Activated CD8-positive, alpha-beta memory T cell treated with anti-CD3 and anti-CD28 coated beads, Interleukin-2, amount 50 U/mL, for 48 hours (primary cell): ENCODE data around the gene CDK16.

Experiments
- DNase-seq: peaks from one replicate; pipeline ENCODE4 v3.0.0-alpha.2; 2020

The CDK16 gene

GRCh38 chrX:47186096-47186740 lies 32.3 kb upstream of the CDK16 start:
- no peak for DNase-seq

DNA sequence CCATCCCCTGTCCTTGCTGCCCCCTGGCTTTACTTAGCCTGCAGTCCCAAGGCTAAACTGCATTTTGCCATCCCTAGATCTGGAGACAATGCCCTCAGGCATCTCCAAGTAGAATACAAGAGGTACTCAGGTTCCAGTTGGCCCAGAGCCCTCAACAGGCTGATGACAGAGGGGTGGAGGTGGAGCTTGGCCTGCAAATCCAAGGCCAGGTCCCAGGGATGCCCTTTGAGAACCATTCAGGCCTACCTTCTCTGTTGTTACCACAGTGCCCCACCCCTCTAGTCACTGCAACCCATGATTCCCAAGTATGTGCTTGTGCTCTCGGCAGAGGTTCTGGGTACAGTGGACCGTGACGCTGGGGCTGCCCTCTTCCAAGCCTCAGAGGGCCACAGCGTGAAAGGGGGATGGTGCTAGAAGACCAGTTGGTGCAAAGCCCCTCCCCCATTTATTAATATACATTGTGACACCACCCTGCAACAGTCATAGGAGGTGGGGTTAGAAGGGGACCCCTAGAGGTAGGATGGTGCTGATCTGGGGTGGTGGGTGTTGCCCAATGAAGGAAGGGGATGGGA lies 31.3 kb upstream of the CDK16 start:
- DNase-seq = no peak

GRCh38 chrX:47189906-47190305 lies 28.6 kb upstream of the CDK16 start:
- DNase-seq = no peak

- peak; percentile 83 for DNase-seq
Observed at GRCh38 chrX:47190445-47191269, 27.8 kb upstream of the CDK16 start.

- peak; percentile 69 for DNase-seq
Observed at GRCh38 chrX:47191331-47191730, 27.1 kb upstream of the CDK16 start.

GRCh38 chrX:47191806-47192401 lies 26.6 kb upstream of the CDK16 start:
- DNase-seq = no peak

GRCh38 chrX:47193475-47194193 lies 24.8 kb upstream of the CDK16 start, which contains the start of gene UBA1:
UBA1 (plus strand) TSS chrX:47193829; CDS start chrX:47198803, 4,974 bp downstream.
- DNase-seq = peak; percentile 90

- DNase-seq = no peak
Observed at GRCh38 chrX:47194194-47194787, 24.2 kb upstream of the CDK16 start.

DNA sequence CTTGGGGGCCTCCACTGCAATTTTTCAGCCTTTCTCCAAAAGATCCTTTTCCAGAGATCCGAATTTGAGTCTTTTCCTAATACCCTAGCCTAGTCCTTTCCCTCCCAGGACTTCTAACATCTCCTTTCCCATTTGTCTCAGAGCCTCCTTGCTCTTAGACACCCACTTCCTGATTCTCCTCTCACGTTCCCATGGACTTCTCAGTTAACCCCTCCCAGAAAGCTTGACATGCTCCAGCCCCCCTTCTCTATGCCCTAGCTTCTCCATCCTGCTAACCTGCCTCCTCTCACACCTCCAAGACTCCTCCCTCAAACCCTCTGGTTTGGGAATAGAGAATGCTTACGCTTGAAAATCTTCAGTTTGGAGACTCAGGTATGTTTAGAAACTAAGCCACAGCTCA lies 22.4 kb upstream of the CDK16 start:
- DNase-seq = no peak

- no peak for DNase-seq
Observed at GRCh38 chrX:47197526-47197925, 21.0 kb upstream of the CDK16 start.

DNA sequence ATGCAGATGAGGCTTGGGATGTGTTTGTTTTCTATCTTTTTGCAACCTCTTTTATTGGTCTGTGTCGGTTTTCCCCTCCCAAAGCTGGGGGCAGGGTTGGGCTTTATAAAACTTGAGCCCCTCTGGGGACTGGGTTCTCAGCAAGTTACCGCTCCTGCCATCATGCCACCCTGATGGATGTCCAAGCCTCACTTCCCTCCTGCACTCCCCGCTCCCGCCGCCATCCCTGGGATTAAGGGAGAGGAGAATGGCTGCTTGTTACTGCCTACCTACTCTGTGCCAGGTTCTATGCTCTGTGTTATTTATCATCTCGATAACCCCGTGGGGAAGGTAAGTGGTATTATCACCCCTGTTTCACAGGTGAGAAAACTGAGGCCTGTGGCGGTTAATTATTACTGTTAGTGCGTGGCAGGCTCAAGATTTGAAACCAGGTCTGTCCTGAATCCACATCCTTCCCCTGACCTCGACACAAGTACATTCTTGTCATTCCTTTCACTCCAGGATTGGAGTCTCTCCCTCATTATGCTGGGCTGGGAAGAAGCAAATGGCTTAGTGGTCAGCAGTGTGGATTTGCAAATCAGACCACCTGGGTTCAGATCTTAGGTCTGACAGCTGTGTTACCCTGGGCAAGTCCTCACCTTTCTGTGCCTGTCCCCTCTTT lies 20.3 kb upstream of the CDK16 start:
- DNase-seq = no peak

GRCh38 chrX:47198687-47199080 lies 19.8 kb upstream of the CDK16 start:
- DNase-seq = no peak

GRCh38 chrX:47199286-47199685 lies 19.2 kb upstream of the CDK16 start:
- DNase-seq = no peak

DNA sequence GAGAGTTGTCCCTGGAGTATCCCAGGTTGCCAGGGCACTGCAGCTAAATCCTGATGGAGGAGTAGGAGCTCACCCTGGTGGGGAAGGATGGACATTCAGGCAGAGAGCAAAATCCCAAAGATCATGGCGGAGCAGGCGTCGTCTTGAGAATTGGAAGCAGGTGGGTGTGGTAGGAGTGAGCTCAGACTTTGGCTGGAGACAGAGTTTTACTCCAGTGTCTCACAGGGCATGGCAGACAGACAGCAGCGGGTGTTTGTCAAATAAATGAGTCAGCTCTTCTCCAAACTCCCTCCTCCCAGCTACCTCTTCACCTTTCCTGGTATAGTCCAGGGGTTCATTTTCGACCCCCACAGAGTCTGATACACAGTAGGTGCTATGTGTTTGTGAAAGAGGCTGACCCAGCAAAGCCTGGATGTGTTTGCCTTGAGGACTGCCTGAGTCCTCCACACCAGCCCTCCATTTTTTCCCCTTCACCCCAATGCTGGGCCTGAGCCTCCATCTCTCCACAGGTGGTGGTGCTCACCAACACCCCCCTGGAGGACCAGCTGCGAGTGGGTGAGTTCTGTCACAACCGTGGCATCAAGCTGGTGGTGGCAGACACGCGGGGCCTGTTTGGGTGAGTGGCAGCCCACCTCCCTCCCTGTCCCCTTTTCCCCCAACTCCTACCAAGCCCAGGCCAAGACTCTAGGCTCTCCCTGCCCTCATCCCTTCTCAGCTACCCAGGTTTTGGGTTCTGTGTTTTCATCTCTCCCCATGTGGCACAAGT lies 17.9 kb upstream of the CDK16 start:
- DNase-seq = no peak

DNA sequence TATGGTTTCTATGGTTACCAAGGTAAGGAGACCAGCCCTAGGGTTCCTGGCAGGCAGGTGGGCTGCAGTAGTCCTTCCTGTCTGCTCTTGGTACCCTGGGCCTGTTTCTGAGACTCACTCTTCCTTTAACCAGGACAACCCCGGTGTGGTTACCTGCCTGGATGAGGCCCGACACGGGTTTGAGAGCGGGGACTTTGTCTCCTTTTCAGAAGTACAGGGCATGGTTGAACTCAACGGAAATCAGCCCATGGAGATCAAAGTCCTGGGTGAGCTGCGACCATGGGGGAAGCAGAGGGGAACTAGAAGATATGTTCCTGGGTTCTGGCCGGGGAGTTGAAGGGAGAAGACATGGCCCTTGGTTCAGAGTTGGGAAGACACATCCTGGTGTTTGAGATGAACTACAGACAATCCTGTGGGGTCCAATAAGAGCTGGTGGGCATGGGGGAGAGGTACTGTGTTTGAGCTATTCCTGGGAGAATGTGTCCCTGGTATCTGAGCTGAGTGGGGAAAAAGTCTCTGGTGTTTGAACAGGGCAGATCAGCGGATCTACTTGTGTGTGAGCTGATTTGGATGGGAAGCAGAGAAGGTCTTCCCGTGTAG lies 17.0 kb upstream of the CDK16 start:
- DNase-seq = no peak

DNA sequence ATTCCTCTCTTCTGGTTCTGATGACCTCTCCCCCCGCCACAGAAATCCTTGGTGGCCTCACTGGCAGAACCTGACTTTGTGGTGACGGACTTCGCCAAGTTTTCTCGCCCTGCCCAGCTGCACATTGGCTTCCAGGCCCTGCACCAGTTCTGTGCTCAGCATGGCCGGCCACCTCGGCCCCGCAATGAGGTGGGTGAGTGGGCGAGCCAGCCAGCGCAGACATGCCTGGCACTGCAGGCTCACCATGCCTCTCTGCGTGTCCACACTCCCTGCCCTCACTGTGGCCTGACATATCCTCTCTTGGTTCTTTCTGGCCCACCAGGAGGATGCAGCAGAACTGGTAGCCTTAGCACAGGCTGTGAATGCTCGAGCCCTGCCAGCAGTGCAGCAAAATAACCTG lies 16.2 kb upstream of the CDK16 start:
- DNase-seq = no peak

DNA sequence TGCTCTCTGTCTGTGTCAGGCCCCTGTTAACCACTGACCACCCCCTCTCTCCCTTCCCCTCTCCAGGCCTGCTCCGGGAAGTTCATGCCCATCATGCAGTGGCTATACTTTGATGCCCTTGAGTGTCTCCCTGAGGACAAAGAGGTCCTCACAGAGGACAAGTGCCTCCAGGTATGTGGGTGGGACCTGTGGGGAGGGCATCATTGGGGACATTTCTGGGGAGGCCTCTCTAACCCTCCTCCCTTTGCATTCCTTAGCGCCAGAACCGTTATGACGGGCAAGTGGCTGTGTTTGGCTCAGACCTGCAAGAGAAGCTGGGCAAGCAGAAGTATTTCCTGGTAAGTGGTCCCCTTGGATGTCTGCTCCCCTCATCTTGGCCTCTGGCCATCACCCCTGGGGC lies 15.6 kb upstream of the CDK16 start:
- DNase-seq = no peak

- DNase-seq = no peak
Observed at GRCh38 chrX:47204970-47205369, 13.5 kb upstream of the CDK16 start.

DNA sequence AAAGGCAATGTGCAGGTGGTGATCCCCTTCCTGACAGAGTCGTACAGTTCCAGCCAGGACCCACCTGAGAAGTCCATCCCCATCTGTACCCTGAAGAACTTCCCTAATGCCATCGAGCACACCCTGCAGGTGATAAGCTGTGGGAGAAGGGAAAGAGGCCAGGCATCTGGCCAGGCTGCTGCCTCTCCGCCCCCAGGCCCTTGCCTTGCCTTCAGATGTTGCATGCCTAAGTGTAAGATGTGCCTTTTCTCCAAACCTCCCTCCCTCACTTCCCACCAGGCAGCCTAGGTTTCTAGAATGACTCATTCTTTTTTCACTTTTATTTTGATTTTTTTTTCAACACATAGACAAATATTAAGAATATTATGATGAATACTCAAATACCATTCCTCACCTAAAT lies 12.2 kb upstream of the CDK16 start:
- no peak for DNase-seq

DNA sequence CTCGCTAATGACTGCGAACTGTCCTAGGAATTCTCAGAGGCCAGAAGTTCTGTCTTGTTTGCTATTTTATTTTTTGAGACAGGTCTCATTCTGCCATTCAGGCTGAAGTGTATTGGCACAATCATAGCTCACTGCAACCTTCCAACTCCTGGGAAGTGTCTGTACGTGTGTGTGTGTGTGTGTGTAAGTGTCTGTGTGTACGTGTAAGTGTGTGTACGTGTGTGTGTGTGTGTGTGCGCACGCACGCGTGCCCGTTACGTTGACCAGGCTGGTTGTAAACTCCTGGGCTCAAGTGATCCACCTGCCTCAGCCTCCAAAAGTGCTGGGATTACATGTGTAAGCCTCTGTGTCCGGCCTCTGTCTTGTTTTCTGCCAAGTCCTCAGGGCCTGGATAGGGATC lies 10.4 kb upstream of the CDK16 start:
- no peak for DNase-seq
